OCI-LY3 (cell line): ENCODE measurements around the gene BMP10.

Source experiments
- CTCF ChIP-seq: fragments of 200-600, 300-600 bp; sonication (generic); IDR thresholded peaks from 2 replicates; pipeline ENCODE4 v1.5.1; 2014; ENCODE audit warnings: antibody characterized with exemption, low read length, low read depth
- EZH2phosphoT487 ChIP-seq: fragments of 200-600 bp; shearing (Covaris generic); IDR thresholded peaks from 2 replicates; pipeline ENCODE4 v1.6.1; 2018; ENCODE audit warnings: antibody characterized with exemption, mixed run types, low read depth

- TF ChIP-seq CTCF, result no peak
- no peak for TF ChIP-seq EZH2phosphoT487
Measured at GRCh38 chr2:68853915-68854314, 17.3 kb downstream of the BMP10 start.
